Subcutaneous abdominal adipose tissue (tissue), 5 donors: ENCODE results near the gene SP6.
A peak's percentile ranks its signal among the peaks of the same experiment; 100 is the strongest.

ENCODE experiments used
- H3K27ac ChIP-seq: one replicate; pipeline ENCODE4 v1.7.0; 2013; ENCODE audit warnings: low read depth, mild to moderate bottlenecking, inconsistent platforms, low read length, moderate library complexity
- H3K27me3 ChIP-seq, 5 donors: one replicate each; pipeline ENCODE4 v1.7.0; 2013; ENCODE audit warnings: low read length in 5 of 5, inconsistent platforms in 1 of 5; ENCODE audit not compliant: control insufficient read depth in 5 of 5, insufficient read depth in 4 of 5
- H3K36me3 ChIP-seq, 5 donors: one replicate each; pipeline ENCODE4 v1.7.0; 2013; ENCODE audit warnings: low read length in 5 of 5; ENCODE audit not compliant: control insufficient read depth in 5 of 5, insufficient read depth in 5 of 5
- H3K4me1 ChIP-seq, 5 donors: one replicate each; pipeline ENCODE4 v1.7.0; 2013; ENCODE audit warnings: low read length in 5 of 5, mild to moderate bottlenecking in 3 of 5, moderate library complexity in 1 of 5; ENCODE audit not compliant: control insufficient read depth in 5 of 5, insufficient read depth in 5 of 5
- H3K4me3 ChIP-seq, 5 donors: one replicate each; pipeline ENCODE4 v1.7.0; 2013; ENCODE audit warnings: low read length in 5 of 5, low read depth in 1 of 5
- H3K9ac ChIP-seq, 5 donors: one replicate each; pipeline ENCODE4 v1.7.0; 2013; ENCODE audit warnings: low read length in 5 of 5, mild to moderate bottlenecking in 4 of 5, moderate library complexity in 3 of 5
- H3K9me3 ChIP-seq, 5 donors: one replicate each; pipeline ENCODE4 v1.7.0; 2013; ENCODE audit warnings: low read length in 5 of 5; ENCODE audit not compliant: control insufficient read depth in 5 of 5
- donor health status: healthy.
- donor health status: healthy.
- donor health status: healthy.
- donor health status: healthy.
- donor health status: healthy.

Gene SP6

DNA sequence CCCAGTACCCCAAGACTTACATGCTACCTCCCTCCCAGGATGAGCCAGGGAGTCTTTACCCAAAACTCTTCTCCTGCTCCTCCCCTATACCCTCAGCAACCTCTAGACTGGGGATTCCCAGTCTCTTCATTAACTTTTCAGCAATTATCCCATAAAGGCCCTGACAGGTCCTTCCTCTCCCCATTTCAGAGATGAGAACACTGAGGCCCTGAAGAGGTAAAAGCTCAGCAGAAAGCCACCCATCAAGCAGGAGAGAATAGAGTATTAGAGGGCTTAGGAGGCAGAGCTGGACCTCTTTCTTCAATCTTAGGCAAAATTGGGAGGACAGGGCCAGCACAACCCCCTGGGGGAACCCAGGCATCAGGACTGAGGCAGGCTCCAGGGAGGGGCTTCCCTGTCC lies 5.9 kb upstream of the SP6 start:
- H3K4me1 ChIP-seq: peaks cover 0 to 15% (median 2%) of the 10 kb centered on the region in 5 donors
- H3K36me3 ChIP-seq: no peaks in the 10 kb centered on the region
- H3K9ac ChIP-seq: no peak overlapping the region
- H3K4me3 ChIP-seq: no peak overlapping the region
- peaks cover 23 to 62% (median 37%) of the 10 kb centered on the region in 5 donors for H3K27me3 ChIP-seq
- no peak overlapping the region for H3K27ac ChIP-seq
- no peaks in the 10 kb centered on the region for H3K9me3 ChIP-seq

DNA sequence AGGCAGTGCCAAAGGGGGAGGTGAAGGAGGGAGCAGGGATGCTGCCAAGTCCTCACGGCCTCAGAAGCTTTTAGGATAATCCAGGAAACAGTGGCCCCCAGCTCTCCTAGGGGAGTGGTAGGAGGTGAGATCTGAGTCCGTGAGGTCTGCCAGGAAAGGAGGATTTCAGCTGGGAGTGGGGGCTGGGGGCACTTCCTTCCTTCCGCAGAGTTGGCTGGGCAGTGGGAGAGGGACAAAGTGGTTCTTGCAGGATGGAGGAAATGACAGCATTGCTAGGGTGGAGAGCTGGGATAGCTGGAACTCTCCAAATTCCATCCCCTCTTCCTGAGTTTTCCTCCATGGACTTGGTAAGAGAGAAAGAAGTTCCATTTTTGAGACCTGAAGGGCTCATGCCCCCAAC lies 4.8 kb upstream of the SP6 start:
- Histone ChIP-seq H3K4me3 (no peak overlapping the region), H3K9me3 (no peaks in the 10 kb centered on the region), H3K36me3 (no peaks in the 10 kb centered on the region), H3K27ac (no peak overlapping the region), H3K4me1 (peaks cover 0 to 22% (median 10%) of the 10 kb centered on the region in 5 donors), H3K9ac (no peak overlapping the region), H3K27me3 (peaks cover 25 to 64% (median 41%) of the 10 kb centered on the region in 5 donors)

DNA sequence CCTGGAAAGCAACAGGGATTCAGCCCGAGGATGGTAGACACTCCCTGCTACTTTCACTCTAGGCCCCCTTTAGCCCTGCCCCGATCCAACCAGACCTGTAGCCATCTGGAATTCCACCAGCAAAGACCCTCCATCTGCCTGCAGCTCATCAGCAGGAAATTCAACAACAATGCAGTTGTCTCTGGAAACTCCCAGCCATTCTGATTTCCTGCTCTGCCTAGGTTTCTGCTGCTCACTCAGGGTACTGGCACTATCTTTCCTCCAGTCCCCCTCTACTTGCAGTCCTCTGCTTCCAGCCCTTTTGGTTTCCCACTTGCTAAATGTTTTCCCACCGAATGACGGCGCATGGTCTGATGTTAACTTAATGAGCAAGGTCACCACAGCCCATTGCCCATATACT lies 2.7 kb upstream of the SP6 start:
- Histone ChIP-seq H3K4me3 (no peak overlapping the region), H3K4me1 (peaks cover 0 to 26% (median 13%) of the 10 kb centered on the region in 5 donors), H3K27me3 (peaks cover 30 to 72% (median 62%) of the 10 kb centered on the region in 5 donors), H3K9me3 (no peaks in the 10 kb centered on the region), H3K36me3 (no peaks in the 10 kb centered on the region), H3K9ac (no peak overlapping the region), H3K27ac (no peak overlapping the region)

DNA sequence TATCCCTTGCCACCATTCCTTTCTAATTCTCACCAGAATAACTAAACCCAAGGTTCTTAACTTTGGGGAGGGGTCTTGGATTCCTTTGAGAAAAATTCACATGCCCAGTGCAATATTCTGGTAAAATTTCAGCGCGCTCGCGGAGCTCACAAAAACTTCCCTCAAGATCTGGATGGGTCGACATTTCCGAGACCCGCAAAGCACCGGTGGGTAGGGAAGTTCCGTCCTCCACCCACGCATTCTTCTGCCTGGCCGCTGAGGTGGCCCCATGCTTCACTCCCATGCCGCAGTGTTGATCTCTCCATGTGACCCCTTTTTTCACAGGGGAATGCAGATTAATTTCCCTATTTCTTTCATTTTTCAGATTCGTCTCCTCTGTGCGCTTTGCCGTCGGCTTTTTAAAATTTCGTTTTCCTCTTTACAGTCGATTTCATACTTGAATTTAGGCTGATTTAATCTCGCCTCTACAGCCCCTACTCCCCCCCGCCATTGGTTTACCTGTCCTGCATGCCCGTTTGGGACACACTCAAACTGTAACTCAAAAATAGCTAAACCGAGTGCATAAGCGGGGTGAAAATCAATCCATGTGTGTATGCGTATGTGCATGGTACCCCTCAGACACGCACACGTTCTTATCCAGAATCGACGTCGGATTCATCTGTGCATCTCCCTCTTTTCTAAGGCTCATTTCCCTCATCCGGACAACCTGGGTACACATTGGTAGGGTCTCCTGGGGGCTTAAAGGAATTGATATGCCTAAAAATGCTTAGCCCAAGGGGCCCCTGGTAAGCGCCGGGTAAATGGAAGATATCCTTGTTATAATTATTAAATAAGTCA lies 1.4 kb upstream of the SP6 start:
- H3K4me3 ChIP-seq: no peak overlapping the region
- H3K27ac ChIP-seq: no peak overlapping the region
- peaks cover 43 to 79% (median 72%) of the 10 kb centered on the region in 5 donors for H3K27me3 ChIP-seq
- peaks cover 0 to 28% (median 18%) of the 10 kb centered on the region in 5 donors for H3K4me1 ChIP-seq
- no peaks in the 10 kb centered on the region for H3K9me3 ChIP-seq
- H3K36me3 ChIP-seq: no peaks in the 10 kb centered on the region
- no peak overlapping the region for H3K9ac ChIP-seq

DNA sequence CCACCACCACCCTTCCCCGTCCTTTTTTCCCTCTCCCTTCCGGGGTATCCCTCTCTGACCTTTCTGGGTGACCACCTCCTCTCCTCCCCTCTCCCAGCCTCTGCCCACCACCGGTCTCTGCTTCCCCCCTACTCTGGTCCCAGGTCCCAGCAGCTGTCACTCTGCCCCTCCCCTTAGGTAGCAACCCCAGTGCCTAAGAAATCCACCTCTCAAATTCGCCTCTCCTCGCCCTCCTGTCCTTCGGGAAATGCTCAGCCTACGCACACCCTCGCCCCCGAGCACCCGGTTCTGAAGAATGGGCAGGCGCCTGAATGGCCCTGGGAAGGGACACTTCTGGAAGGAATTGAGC lies 775 bp upstream of the SP6 start:
- H3K4me3 ChIP-seq: no peak overlapping the region
- H3K9me3 ChIP-seq: no peaks in the 10 kb centered on the region
- H3K27ac ChIP-seq: no peak overlapping the region
- H3K27me3 ChIP-seq: peaks cover 48 to 80% (median 77%) of the 10 kb centered on the region in 5 donors
- peaks cover 0 to 32% (median 20%) of the 10 kb centered on the region in 5 donors for H3K4me1 ChIP-seq
- no peaks in the 10 kb centered on the region for H3K36me3 ChIP-seq
- no peak overlapping the region for H3K9ac ChIP-seq

DNA sequence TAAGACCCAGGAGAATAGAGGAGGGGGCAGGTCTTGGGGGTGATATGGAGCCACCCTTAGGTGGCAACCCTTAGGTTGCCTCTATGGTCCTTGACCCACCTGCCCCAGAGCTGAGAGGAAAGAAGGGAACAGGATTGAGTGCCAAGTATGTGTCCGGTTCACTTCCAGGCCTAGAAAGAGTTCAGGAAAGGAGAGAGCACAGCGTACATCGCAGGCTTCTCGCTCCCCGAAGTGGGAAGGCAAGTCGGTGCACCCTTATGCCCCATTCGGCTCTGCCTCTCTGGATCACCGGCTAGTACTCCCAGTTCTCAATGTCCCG lies 631 bp downstream of the SP6 start:
- H3K9me3 ChIP-seq: no peaks in the 10 kb centered on the region
- peak overlapping the region in 2 of 5 donors; percentile 37 to 45 for H3K4me3 ChIP-seq
- H3K27ac ChIP-seq: no peak overlapping the region
- H3K36me3 ChIP-seq: no peaks in the 10 kb centered on the region
- H3K27me3 ChIP-seq: peaks cover 52 to 87% (median 75%) of the 10 kb centered on the region in 5 donors
- H3K4me1 ChIP-seq: peaks cover 0 to 18% (median 15%) of the 10 kb centered on the region in 5 donors
- H3K9ac ChIP-seq: peak overlapping the region in 2 of 5 donors; percentile 11 to 53

DNA sequence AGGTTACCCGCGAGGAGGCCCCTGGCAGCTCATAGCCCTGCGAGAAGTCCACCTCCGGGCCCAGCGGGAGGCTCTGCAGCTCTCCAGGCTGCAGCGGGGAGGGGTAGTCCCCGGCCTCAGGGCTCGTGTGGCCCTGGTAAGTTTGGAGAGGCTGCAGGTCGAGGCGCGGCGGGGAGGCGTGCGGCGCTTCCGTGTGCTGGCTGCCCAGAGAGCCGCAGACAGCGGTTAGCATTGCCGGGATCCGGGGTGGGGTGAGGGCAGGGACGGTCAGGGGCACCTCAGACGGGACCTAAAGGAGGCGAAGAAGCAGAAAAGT lies 2.8 kb downstream of the SP6 start:
- Histone ChIP-seq H3K4me3 (no peak overlapping the region), H3K9me3 (no peaks in the 10 kb centered on the region), H3K27ac (no peak overlapping the region), H3K4me1 (peaks cover 0 to 18% (median 15%) of the 10 kb centered on the region in 5 donors), H3K27me3 (peaks cover 36 to 68% (median 59%) of the 10 kb centered on the region in 5 donors), H3K9ac (no peak overlapping the region), H3K36me3 (no peaks in the 10 kb centered on the region)

DNA sequence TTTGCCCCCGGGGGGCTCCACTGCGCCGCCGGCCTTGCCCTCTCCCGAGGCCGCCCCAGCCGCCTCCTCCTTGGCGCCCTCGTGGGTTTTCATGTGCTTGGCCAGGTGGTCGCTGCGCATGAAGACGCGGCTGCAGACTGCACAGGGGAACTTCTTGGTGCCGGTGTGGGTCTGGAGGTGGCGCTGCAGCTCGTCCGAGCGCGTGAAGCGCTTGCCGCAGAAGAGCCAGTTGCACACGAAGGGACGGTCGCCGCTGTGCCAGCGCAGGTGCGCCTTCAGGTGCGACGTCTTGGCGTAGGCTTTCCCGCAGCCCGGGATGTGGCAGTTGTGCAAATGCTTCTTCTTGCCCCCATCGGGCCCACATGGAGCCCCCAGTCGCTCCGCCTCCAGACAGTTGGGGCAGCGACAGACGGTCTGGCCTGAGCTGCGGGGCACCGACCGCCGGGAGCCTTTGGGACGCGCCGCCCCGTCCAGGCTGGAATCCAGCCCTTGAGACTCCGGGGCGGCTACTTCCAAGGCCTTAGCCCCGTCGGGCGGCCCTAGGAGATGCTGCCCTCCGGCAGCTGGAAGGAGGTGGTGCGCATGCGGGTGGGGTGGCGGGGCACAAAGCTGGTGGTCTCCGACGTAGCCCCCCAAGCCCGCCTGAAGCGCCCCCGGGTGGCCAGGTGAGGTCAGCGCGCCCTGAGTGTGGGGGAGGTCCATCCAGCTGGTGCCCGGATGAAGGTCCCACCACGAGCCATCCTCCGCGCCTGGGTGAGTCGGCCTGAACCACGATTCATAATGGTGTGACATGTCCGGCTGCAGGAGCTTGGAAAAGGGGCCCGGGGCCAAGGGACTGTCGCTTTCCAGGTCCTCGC lies 3.4 kb downstream of the SP6 start:
- H3K9me3 ChIP-seq: no peaks in the 10 kb centered on the region
- peaks cover 31 to 62% (median 53%) of the 10 kb centered on the region in 5 donors for H3K27me3 ChIP-seq
- H3K4me3 ChIP-seq: no peak overlapping the region
- no peaks in the 10 kb centered on the region for H3K36me3 ChIP-seq
- H3K27ac ChIP-seq: no peak overlapping the region
- peaks cover 0 to 21% (median 15%) of the 10 kb centered on the region in 5 donors for H3K4me1 ChIP-seq
- H3K9ac ChIP-seq: no peak overlapping the region

DNA sequence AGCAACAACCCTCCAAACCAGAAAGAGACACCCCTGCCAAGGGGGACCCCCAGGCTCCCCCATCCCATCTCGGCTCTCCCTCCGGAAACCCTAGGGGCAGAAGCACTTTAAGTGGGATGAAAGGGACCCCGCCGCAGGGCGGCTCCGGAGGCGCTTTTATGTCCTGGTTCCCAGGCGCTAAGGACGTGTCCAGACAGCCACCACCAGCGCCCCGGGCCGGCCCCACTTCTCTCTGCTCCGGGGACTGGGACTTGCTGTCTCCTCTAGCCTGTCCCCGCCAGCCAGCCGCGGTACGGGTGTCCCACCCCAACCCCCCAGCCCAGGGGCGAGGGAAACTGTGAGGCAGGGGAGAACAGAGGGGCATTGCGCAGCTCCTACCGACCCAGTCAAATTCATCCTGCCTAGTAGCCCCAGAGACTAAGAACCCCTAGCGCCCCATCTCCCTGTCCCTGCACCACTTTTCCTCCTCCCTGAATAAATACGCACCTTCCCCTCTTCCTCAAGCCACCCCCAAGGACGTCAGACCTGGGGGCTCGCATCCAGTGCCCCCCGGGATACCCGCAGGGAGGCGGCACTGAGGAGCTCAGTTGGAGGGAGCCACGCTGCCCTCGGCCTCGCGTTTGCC lies 4.1 kb downstream of the SP6 start:
- Histone ChIP-seq H3K27ac (no peak overlapping the region), H3K36me3 (no peaks in the 10 kb centered on the region), H3K27me3 (peaks cover 28 to 55% (median 46%) of the 10 kb centered on the region in 5 donors), H3K9me3 (no peaks in the 10 kb centered on the region), H3K4me3 (no peak overlapping the region), H3K4me1 (peaks cover 0 to 21% (median 15%) of the 10 kb centered on the region in 5 donors), H3K9ac (no peak overlapping the region)

DNA sequence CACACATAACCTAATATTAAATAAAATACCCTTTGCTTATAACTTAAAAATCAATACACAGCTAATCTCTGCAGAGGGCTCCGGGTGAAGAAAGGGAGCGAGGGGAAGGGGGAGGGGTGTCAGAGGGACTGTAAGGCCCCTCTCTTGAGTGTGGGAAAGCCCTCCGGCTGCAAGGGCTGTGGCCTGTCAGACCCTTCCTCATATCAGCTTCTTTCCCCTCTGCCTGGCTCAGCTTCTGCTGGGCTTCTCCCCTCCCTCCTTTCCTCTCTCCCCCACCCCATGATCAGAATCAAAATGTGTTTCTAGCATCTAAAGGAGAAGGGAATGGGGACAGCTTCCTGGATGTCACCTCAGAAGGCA lies 5.3 kb downstream of the SP6 start:
- H3K4me3 ChIP-seq: no peak overlapping the region
- no peaks in the 10 kb centered on the region for H3K36me3 ChIP-seq
- no peak overlapping the region for H3K27ac ChIP-seq
- H3K4me1 ChIP-seq: peaks cover 0 to 23% (median 15%) of the 10 kb centered on the region in 5 donors
- peaks cover 28 to 48% (median 43%) of the 10 kb centered on the region in 5 donors for H3K27me3 ChIP-seq
- H3K9me3 ChIP-seq: no peaks in the 10 kb centered on the region
- no peak overlapping the region for H3K9ac ChIP-seq
